Kidney glomerular epithelial cell (primary cell): ENCODE results near the gene GNLY.

Source experiments
- DNase-seq: peaks from one replicate; lab custom pipeline; 2025; lab: John Stamatoyannopoulos, UW

GNLY gene

DNA sequence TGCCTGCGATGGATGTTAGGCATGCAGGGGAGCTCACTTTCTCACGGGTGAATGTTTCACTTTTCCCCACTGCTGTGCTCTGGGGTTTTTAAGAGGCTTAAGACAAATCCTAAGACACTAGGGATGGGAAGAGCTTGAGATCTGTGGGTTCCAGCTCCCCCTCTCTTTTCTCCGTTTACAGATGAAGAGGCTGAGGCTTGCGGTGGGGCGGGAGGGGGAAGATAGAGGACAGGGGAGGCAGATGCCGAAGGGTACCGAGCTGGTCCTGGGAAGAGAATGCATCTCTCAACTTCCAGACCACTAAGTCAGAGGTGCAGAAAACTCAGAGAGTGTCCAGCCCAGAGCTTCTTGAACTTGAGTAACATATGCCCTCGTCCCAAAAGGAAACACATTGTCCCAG, 51.5 kb downstream of the GNLY start:
- DNase-seq = no peak

DNA sequence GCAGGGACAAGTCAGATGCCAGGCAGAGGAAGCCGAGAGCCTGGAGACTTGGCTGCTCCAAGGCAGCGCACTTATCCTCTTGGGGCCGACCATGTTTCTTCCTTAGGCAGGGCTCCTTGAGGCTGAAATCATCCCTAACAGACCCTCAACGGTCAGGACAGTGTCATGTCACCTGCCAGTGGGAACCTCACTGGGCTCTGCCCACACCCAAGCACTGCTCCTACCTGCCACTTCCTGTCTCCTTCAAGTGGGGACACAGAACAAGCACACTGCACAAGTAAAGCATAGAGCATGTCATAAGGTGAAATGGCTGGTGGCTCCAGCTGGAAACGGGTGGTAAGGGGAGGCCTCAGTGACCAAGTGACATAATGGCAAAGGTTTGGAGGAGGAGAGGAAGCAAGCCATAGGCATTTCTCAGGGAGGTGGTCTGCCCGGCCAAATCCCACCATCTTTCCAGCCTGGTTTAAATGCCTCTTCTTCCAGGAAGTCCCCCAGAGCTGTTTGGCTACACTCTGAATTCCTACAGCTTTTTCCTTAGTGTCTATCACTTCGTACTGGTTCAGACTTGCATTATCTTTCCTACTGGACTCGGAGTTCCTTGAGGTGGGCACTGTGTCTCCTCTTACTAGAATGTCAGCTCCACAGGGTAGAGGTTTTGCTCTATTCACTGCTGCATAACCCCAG, 52.3 kb downstream of the GNLY start:
- DNase-seq = no peak

DNA sequence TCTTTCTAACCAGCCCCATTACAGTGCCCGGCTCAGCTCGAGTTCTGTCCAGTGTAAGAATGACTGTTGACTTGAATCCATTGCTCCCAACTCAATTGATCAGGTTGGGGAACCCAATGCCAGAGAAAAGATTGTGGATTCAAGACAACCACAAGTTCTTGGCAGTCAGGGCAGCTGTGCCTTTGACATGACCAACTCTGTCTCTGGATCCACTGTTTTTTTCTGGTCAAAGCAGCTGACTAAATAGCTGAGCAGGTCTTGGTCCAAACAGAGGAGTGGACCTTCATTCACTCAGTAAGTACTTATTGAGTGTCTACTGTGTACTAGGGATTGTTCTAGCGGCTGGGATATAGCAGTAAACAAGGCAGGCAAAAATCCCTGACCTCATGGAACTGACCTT, 53.3 kb downstream of the GNLY start:
- no peak for DNase-seq

DNA sequence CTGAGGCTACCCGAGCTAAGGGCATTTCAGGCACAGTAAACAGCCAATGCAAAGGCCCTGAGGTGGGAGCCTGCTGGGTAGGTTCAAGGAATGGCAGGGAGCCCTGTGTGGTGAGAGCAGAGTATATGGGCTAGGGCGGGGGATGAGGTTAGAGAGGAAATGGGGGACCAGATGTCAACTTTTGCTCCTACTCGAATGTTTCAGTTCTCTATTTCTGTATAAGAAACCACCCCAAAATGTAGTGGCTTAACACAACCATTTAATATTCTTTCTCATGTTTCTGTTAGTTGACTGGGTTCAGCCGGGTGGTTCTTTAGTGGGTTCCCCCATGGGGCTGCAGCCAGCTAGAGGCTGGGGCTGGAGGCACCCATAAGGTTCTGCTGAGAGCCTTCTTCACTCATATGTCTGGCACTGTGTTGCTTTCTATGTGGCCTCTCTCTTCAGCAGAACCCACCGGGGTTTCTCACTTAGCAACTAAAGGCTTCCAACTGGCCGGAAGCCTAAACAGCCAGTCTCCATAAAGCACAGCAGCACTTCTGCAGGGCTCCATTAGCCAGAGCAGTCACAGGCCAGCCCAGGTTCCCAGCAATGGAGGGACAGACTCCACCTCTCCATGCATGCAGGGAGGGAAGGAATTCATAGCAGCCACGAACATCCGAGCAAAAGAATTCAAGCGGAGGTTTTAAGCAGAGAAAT, 54.0 kb downstream of the GNLY start:
- DNase-seq = no peak
